ENCODE measurements around the gene C2orf76. TPM values are rescaled to one million over a fixed set of nuclear protein-coding genes. Genes with fewer than 3 reads are reported as not detected.
A peak's percentile ranks its signal among the peaks of the same experiment; 100 is the strongest.

The C2orf76 gene
- total RNA-seq, 1 donor from 2014 or later: 10.4 TPM

DNA sequence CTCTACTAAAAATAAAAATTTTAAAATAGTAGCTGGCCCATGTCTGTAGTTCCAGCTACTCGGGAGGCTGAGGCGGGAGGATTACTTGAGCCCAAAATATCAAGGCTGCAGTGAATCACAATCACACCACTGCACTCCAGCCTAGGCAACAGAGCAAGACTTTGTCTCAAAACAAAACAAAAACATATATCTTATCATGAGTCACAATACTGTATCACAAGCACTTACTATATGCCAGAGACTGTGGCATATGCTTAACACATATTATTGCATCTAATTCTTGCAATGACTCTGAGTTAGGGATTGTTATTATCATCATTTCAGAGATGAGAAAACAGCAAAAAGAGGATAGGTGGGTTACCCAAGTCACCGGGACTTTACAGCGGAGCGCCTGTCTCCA is 35.5 kb upstream of the C2orf76 start:
- H3K27ac ChIP-seq (ENCODE audit: low read depth, low read length): no peak overlapping the region
- no peaks in the 10 kb centered on the region for H3K4me1 ChIP-seq (ENCODE audit: control insufficient read depth in 3 of 3, insufficient read depth in 3 of 3, low read length in 3 of 3)
- no peak overlapping the region for H3K9ac ChIP-seq (ENCODE audit: low read depth in 1 of 3, low read length in 3 of 3)
- H3K9me3 ChIP-seq (ENCODE audit: control insufficient read depth in 3 of 3, low read length in 3 of 3): peaks cover 0 to 3% (median 0%) of the 10 kb centered on the region in 3 donors
- H3K27me3 ChIP-seq (ENCODE audit: control insufficient read depth in 3 of 3, insufficient read depth in 3 of 3, low read length in 3 of 3): peaks cover 0 to 3% (median 2%) of the 10 kb centered on the region in 3 donors
- no peaks in the 10 kb centered on the region for H3K36me3 ChIP-seq (ENCODE audit: control insufficient read depth in 3 of 3, insufficient read depth in 3 of 3, low read length in 3 of 3)
- no peak overlapping the region for H3K4me3 ChIP-seq (ENCODE audit: low read length in 3 of 3)

DNA sequence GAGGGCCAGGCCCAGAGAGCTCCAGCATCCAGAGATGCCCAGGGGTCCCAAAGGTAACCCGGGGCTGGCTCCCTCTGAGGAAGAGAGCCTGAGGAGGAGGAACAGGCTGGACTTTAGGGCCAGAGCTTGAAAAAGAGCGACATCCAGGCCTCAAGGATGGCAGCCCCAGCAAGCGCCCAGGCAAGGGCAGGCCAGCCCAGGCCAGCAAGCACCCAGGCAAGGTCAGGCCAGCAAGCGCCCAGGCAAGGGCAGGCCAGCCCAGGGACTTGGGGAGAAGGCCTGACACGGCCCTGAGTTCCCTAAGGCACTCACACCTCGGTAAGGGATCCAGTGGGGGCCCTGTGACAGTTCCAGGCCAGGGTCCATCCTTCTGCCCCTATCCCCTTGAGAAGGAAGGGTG is 30.6 kb upstream of the C2orf76 start:
- no peaks in the 10 kb centered on the region for H3K36me3 ChIP-seq (ENCODE audit: control insufficient read depth in 3 of 3, insufficient read depth in 3 of 3, low read length in 3 of 3)
- H3K27me3 ChIP-seq (ENCODE audit: control insufficient read depth in 3 of 3, insufficient read depth in 3 of 3, low read length in 3 of 3): no peaks in the 10 kb centered on the region
- H3K9me3 ChIP-seq (ENCODE audit: control insufficient read depth in 3 of 3, low read length in 3 of 3): no peaks in the 10 kb centered on the region
- H3K4me1 ChIP-seq (ENCODE audit: control insufficient read depth in 3 of 3, insufficient read depth in 3 of 3, low read length in 3 of 3): no peaks in the 10 kb centered on the region
- no peak overlapping the region for H3K4me3 ChIP-seq (ENCODE audit: low read length in 3 of 3)
- no peak overlapping the region for H3K9ac ChIP-seq (ENCODE audit: low read depth in 1 of 3, low read length in 3 of 3)
- H3K27ac ChIP-seq (ENCODE audit: low read depth, low read length): no peak overlapping the region

DNA sequence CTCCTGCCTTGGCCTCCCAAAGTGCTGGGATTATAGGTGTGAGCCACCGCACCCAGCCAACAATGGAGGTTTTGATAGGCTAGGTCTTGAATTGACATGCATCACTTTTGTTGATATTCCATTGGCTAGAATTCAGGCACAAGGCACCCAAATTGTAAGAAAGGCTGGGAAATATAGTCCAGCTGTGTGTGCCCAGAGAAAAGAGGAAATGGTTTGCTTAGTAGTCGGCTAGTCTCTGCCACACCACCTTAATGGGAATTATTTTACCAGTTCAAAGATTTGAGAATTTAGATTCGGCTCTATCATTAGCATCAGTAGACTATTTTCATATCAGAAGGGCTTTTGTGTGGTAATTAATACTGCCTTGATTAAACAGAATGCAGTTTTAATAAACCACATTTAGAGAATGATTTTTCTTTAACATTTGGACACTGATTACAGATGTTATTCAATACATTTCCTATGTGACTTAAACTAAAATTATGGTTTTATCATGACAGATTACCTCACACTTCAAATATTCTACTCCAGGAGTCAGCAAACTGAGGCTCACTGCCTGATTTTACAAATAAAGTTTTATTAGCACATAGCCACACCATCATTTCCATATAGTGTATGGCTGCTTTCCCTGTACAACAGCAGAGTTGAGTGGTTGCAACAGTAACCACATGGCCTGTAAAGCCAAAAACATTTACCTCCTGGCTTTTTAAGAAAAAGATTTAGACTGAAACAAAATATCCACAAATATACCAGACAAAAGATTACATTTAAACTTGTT is 27.5 kb upstream of the C2orf76 start:
- Histone ChIP-seq H3K9ac (ENCODE audit: low read depth in 1 of 3, low read length in 3 of 3) (no peak overlapping the region), H3K4me1 (ENCODE audit: control insufficient read depth in 3 of 3, insufficient read depth in 3 of 3, low read length in 3 of 3) (peaks cover 3 to 8% (median 3%) of the 10 kb centered on the region in 3 donors), H3K4me3 (ENCODE audit: low read length in 3 of 3) (no peak overlapping the region), H3K27me3 (ENCODE audit: control insufficient read depth in 3 of 3, insufficient read depth in 3 of 3, low read length in 3 of 3) (no peaks in the 10 kb centered on the region), H3K27ac (ENCODE audit: low read depth, low read length) (no peak overlapping the region), H3K9me3 (ENCODE audit: control insufficient read depth in 3 of 3, low read length in 3 of 3) (no peaks in the 10 kb centered on the region), H3K36me3 (ENCODE audit: control insufficient read depth in 3 of 3, insufficient read depth in 3 of 3, low read length in 3 of 3) (no peaks in the 10 kb centered on the region)

DNA sequence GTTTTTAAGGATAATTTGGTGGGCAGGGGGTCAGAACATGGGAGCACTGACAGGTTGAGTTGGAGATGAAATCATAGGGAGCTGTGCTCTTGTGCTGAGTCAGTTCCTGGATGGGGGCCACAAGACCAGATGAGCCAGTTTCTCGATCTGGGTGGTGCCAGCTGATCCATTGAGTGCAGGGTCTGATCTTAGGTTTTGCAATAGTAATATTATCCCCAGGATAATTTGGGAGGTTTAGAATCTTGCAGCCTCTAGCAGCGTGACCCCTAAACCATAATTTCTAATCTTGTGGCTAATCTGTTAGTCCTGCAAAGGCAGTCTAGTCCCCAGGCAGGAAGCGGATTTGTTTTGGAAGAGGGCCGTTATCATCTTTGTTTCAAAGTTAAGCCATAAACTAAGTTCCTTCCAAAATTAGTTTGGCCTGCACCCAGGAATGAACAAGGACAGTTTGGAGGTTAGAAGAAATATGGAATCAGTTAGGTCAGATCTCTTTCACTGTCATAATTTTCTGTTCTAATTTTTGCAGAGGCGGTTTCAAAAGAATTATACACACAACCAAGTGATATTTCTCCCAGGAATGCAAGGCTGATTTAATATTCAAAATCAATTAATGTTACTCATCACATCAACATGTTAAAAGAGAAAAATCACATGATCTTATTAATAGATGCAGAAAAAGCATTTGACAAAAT is 23.1 kb upstream of the C2orf76 start:
- H3K27me3 ChIP-seq (ENCODE audit: control insufficient read depth in 3 of 3, insufficient read depth in 3 of 3, low read length in 3 of 3): no peaks in the 10 kb centered on the region
- no peak overlapping the region for H3K27ac ChIP-seq (ENCODE audit: low read depth, low read length)
- H3K9me3 ChIP-seq (ENCODE audit: control insufficient read depth in 3 of 3, low read length in 3 of 3): no peaks in the 10 kb centered on the region
- H3K4me1 ChIP-seq (ENCODE audit: control insufficient read depth in 3 of 3, insufficient read depth in 3 of 3, low read length in 3 of 3): peaks cover 8 to 14% (median 10%) of the 10 kb centered on the region in 3 donors
- H3K4me3 ChIP-seq (ENCODE audit: low read length in 3 of 3): no peak overlapping the region
- H3K36me3 ChIP-seq (ENCODE audit: control insufficient read depth in 3 of 3, insufficient read depth in 3 of 3, low read length in 3 of 3): no peaks in the 10 kb centered on the region
- H3K9ac ChIP-seq (ENCODE audit: low read depth in 1 of 3, low read length in 3 of 3): no peak overlapping the region

DNA sequence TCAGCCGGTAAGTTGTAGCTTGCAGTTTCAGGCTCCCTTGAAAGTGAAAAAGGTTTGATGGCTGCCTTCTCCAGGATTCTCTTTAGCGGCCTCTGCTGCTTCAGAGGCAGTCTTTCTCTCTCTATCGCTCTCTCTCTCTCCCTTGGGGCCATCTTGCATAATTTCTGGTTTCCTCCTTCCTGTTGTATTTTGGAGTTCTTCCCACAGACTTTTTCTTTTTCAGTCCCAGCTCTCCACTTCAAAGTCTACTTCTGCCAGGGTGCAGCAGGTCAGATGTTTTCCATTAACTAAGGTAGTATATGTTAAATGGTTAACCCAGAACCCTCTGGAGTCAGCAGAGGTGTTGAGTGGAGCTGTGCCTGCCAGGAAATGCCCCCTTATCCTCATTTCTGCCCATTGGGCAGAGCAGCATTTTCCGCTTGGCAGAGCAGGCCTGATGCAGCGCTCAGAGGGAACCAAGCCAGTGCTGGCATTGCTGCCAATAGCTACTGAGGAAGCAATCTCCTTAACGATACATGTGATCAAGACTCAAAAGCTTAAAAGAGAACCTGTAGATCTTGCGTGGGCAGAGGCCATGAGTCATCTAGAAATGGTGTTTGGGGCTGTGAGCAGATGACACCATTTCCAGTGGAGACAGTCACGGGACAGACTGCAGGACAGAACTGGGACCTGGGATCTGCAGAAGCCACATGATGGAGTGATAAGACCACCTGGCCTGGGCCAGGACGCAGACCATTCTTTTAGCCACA is 20.9 kb upstream of the C2orf76 start:
- H3K9me3 ChIP-seq (ENCODE audit: control insufficient read depth in 3 of 3, low read length in 3 of 3): no peaks in the 10 kb centered on the region
- peak overlapping the region; percentile 45 for H3K27ac ChIP-seq (ENCODE audit: low read depth, low read length)
- H3K27me3 ChIP-seq (ENCODE audit: control insufficient read depth in 3 of 3, insufficient read depth in 3 of 3, low read length in 3 of 3): no peaks in the 10 kb centered on the region
- H3K4me1 ChIP-seq (ENCODE audit: control insufficient read depth in 3 of 3, insufficient read depth in 3 of 3, low read length in 3 of 3): peaks cover 10 to 18% (median 15%) of the 10 kb centered on the region in 3 donors
- no peak overlapping the region for H3K9ac ChIP-seq (ENCODE audit: low read depth in 1 of 3, low read length in 3 of 3)
- H3K4me3 ChIP-seq (ENCODE audit: low read length in 3 of 3): no peak overlapping the region
- H3K36me3 ChIP-seq (ENCODE audit: control insufficient read depth in 3 of 3, insufficient read depth in 3 of 3, low read length in 3 of 3): no peaks in the 10 kb centered on the region

DNA sequence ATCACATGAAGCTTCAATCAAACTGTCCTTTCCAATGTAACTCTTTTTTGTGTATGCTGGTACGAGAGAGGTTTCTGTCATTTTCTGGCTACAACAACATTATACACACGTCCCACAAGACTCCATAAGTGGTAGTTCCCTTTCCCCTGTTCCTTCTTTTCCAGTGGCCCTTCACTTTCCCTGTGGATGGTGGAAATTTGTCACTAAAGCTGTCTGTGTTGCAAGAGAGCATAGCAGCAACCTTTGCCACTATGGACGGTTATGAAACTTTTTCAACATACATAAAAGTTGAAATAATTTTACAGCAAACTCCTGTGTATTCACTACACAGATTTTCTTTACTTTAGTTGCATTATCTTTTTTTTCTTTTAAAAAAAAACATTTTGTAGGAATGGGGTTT is 18.8 kb upstream of the C2orf76 start:
- H3K36me3 ChIP-seq (ENCODE audit: control insufficient read depth in 3 of 3, insufficient read depth in 3 of 3, low read length in 3 of 3): no peaks in the 10 kb centered on the region

DNA sequence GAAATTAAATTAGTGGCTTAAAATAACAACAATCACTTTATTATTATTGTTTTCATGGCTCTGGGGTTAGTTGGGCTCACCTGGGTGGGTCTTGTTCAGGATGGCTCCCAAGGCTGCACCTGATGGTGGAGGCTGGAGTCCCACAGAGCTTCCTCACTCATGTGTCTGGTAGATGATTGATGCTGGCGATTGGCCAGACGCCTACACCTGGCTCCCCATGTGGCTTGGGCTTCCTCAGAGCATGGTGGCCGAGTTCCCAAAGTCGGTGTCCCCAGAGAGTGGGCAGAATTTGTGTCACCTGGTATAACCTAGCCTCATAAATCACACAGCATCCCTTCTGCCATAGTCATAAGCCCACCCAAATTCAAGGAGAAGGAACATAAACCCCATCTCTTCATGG is 18.3 kb upstream of the C2orf76 start:
- Histone ChIP-seq H3K27ac (ENCODE audit: low read depth, low read length) (no peak overlapping the region), H3K36me3 (ENCODE audit: control insufficient read depth in 3 of 3, insufficient read depth in 3 of 3, low read length in 3 of 3) (no peaks in the 10 kb centered on the region), H3K4me1 (ENCODE audit: control insufficient read depth in 3 of 3, insufficient read depth in 3 of 3, low read length in 3 of 3) (peaks cover 10 to 18% (median 15%) of the 10 kb centered on the region in 3 donors), H3K27me3 (ENCODE audit: control insufficient read depth in 3 of 3, insufficient read depth in 3 of 3, low read length in 3 of 3) (no peaks in the 10 kb centered on the region), H3K4me3 (ENCODE audit: low read length in 3 of 3) (no peak overlapping the region), H3K9ac (ENCODE audit: low read depth in 1 of 3, low read length in 3 of 3) (no peak overlapping the region), H3K9me3 (ENCODE audit: control insufficient read depth in 3 of 3, low read length in 3 of 3) (no peaks in the 10 kb centered on the region)

More for the DNA sequence above, 18.8 kb upstream of the C2orf76 start:
- Histone ChIP-seq H3K27me3 (ENCODE audit: control insufficient read depth in 3 of 3, insufficient read depth in 3 of 3, low read length in 3 of 3) (no peaks in the 10 kb centered on the region), H3K4me3 (ENCODE audit: low read length in 3 of 3) (no peak overlapping the region), H3K27ac (ENCODE audit: low read depth, low read length) (no peak overlapping the region), H3K9ac (ENCODE audit: low read depth in 1 of 3, low read length in 3 of 3) (no peak overlapping the region), H3K9me3 (ENCODE audit: control insufficient read depth in 3 of 3, low read length in 3 of 3) (no peaks in the 10 kb centered on the region), H3K4me1 (ENCODE audit: control insufficient read depth in 3 of 3, insufficient read depth in 3 of 3, low read length in 3 of 3) (peaks cover 10 to 18% (median 15%) of the 10 kb centered on the region in 3 donors)

DNA sequence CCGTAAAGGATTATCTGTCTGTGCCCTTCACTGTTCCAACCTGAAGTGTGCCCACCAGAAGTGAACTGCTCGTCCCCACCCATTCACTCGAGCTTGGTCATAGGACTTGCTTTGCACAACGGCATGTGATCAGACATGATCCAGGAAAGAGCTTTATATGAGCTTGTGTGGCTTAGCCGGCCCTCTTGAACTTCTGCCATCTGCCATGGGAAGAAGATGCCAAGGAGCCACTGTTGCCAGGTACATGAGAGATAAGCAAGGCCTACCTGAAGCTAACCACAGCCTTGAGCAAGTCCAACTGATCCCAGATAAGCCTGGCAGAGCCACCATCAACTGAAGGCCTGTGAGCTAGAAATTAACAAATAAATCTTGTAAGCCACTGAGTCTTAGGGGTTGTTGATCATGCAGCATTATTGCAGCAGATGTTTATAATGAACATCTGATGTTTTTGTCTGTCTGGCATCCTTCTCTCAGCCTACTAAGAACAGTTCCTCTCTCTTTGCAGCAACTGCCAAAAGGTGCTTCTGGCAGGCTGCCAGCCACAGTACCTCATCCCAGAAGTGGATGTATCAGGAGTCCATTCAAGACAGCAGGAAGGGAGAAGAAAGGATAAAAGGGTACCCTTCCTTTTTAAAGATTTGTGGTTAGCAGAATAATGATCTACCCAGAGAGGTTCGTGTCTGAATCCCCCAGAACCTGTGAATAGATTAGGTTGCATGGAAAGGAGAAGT is 16.9 kb upstream of the C2orf76 start:
- Histone ChIP-seq H3K27ac (ENCODE audit: low read depth, low read length) (no peak overlapping the region), H3K27me3 (ENCODE audit: control insufficient read depth in 3 of 3, insufficient read depth in 3 of 3, low read length in 3 of 3) (no peaks in the 10 kb centered on the region), H3K4me3 (ENCODE audit: low read length in 3 of 3) (no peak overlapping the region), H3K4me1 (ENCODE audit: control insufficient read depth in 3 of 3, insufficient read depth in 3 of 3, low read length in 3 of 3) (peaks cover 7 to 12% (median 10%) of the 10 kb centered on the region in 3 donors), H3K36me3 (ENCODE audit: control insufficient read depth in 3 of 3, insufficient read depth in 3 of 3, low read length in 3 of 3) (no peaks in the 10 kb centered on the region), H3K9ac (ENCODE audit: low read depth in 1 of 3, low read length in 3 of 3) (no peak overlapping the region), H3K9me3 (ENCODE audit: control insufficient read depth in 3 of 3, low read length in 3 of 3) (no peaks in the 10 kb centered on the region)

DNA sequence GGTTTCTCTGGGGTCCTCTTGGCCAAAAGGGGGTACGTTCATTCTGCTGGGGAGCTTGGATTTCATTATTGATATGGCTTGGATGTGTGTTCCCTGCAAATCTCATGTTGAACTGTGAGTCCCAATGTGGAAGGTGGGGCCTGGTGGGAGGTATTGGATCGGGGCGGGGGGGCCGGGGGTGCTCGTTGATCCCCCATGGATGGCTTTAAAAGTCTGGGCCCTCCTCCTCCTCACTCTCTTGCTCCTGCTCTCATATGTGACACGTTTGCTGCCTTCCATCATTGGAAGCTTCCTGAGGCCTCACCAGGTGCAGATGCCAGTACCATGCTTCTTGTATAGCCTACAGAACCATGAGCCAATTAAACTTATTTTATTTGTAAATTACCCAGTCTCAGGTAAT is 11.9 kb upstream of the C2orf76 start:
- H3K27me3 ChIP-seq (ENCODE audit: control insufficient read depth in 3 of 3, insufficient read depth in 3 of 3, low read length in 3 of 3): no peaks in the 10 kb centered on the region
- H3K4me3 ChIP-seq (ENCODE audit: low read length in 3 of 3): no peak overlapping the region
- peaks cover 2 to 7% (median 5%) of the 10 kb centered on the region in 3 donors for H3K4me1 ChIP-seq (ENCODE audit: control insufficient read depth in 3 of 3, insufficient read depth in 3 of 3, low read length in 3 of 3)
- H3K36me3 ChIP-seq (ENCODE audit: control insufficient read depth in 3 of 3, insufficient read depth in 3 of 3, low read length in 3 of 3): peaks cover under 1 to 1% (median 1%) of the 10 kb centered on the region in 3 donors
- H3K9ac ChIP-seq (ENCODE audit: low read depth in 1 of 3, low read length in 3 of 3): no peak overlapping the region
- H3K9me3 ChIP-seq (ENCODE audit: control insufficient read depth in 3 of 3, low read length in 3 of 3): no peaks in the 10 kb centered on the region
- no peak overlapping the region for H3K27ac ChIP-seq (ENCODE audit: low read depth, low read length)

All from skeletal muscle tissue (tissue), 4 donors.